D721Med (cell line): ENCODE results near the gene IRF2BP2.
A peak's percentile ranks its signal among the peaks of the same experiment; 100 is the strongest.
"Not testable (repeated sequence)": the region's sequence is repeated elsewhere in the genome, so short reads cannot be mapped to it uniquely, and the experiment has no call there.

Experiments used
- DNase-seq: peaks from one replicate; pipeline ENCODE4 v3.0.0; 2011; ENCODE audit warnings: low spot score; ENCODE audit not compliant: insufficient read length
- FAIRE-seq: peaks from 2 replicates; lab custom pipeline; 2011; peaks lifted over from hg19 to GRCh38; lab: Jason Lieb, UNC
- CTCF ChIP-seq: IDR thresholded peaks from 2 replicates; pipeline ENCODE4 v1.5.1; 2012; ENCODE audit warnings: mild to moderate bottlenecking, control low read depth; ENCODE audit not compliant: insufficient read depth; ENCODE audit errors: missing control alignments

The IRF2BP2 gene

GRCh38 chr1:234598974-234599616 is 10.9 kb downstream of the IRF2BP2 start:
- DNase-seq (no peak), FAIRE-seq (no peak)
- TF ChIP-seq CTCF = no peak

GRCh38 chr1:234597894-234598293 is 12.1 kb downstream of the IRF2BP2 start:
- FAIRE-seq (peak; percentile 87), DNase-seq (no peak)
- peak; percentile 76 for TF ChIP-seq CTCF

- no peak for TF ChIP-seq CTCF
- FAIRE-seq (no peak), DNase-seq (no peak)
Measured at GRCh38 chr1:234595899-234596298, 14.1 kb downstream of the IRF2BP2 start.

- DNase-seq, FAIRE-seq: not testable (repeated sequence)
Measured at GRCh38 chr1:234594575-234594974, 15.4 kb downstream of the IRF2BP2 start.

- FAIRE-seq = no peak
- DNase-seq = no peak
- no peak for TF ChIP-seq CTCF
Measured at GRCh38 chr1:234593771-234594504, 16.0 kb downstream of the IRF2BP2 start.

- TF ChIP-seq CTCF = no peak
- DNase-seq (no peak), FAIRE-seq (no peak)
Measured at GRCh38 chr1:234593109-234593508, 16.9 kb downstream of the IRF2BP2 start.

GRCh38 chr1:234592240-234592639 is 17.7 kb downstream of the IRF2BP2 start:
- FAIRE-seq (no peak), DNase-seq (no peak)
- no peak for TF ChIP-seq CTCF
